OCI-LY7 (cell line): ENCODE measurements around the gene NPVF. TPM values are rescaled to one million over a fixed set of nuclear protein-coding genes. Genes with fewer than 3 reads are reported as not detected.

Source experiments
- BruUV-seq: library from RNA; stranded (reverse); fragments of 400-500 nt; replicated peaks from 2 replicates; lab custom pipeline; 2021; lab: Mats Ljungman, UMichigan
- CTCF ChIA-PET: fragments of 300-600 bp; sonication (Branson Sonifier 250); formaldehyde crosslinking; loops from one replicate; lab custom pipeline; 2022; ENCODE audit warnings: antibody characterized with exemption; ENCODE audit not compliant: unreplicated experiment; lab: Charles Lee
- POLR2A ChIA-PET: fragments of 300-600 bp; sonication (Branson Sonifier 250); formaldehyde crosslinking; loops from one replicate; lab custom pipeline; 2022; ENCODE audit warnings: antibody characterized with exemption; lab: Charles Lee
- DNase-seq: peaks from one replicate; pipeline ENCODE4 v3.0.0-alpha.2; 2015; ENCODE audit warnings: low spot score
- H2AFZ ChIP-seq: fragments of 200-600 bp; sonication (generic), shearing (Covaris generic); 2 replicates; pipeline ENCODE4 v1.6.1; 2014; ENCODE audit warnings: mild to moderate bottlenecking, antibody characterized with exemption, low read length, moderate library complexity
- H3K27ac ChIP-seq: fragments of 200-600 bp; sonication (generic); 2 replicates; pipeline ENCODE4 v1.5.1; 2014; ENCODE audit warnings: mixed run types, low read depth, mild to moderate bottlenecking, moderate library complexity, low read length, inconsistent platforms; ENCODE audit not compliant: poor library complexity, severe bottlenecking
- H3K36me3 ChIP-seq: fragments of 200-600 bp; sonication (generic); 2 replicates; pipeline ENCODE4 v1.6.1; 2014; ENCODE audit warnings: mild to moderate bottlenecking, antibody characterized with exemption, low read length, moderate library complexity, mixed read lengths; ENCODE audit not compliant: insufficient read depth
- H3K4me1 ChIP-seq: fragments of 200-600 bp; sonication (generic); 2 replicates; pipeline ENCODE4 v1.5.1; 2014; ENCODE audit warnings: mild to moderate bottlenecking, low read length; ENCODE audit not compliant: insufficient read depth, poor library complexity, severe bottlenecking
- H3K4me2 ChIP-seq: fragments of 200-600 bp; sonication (generic); 2 replicates; pipeline ENCODE4 v1.6.1; 2014; ENCODE audit warnings: mild to moderate bottlenecking, low read length
- H3K4me3 ChIP-seq: fragments of 200-600 bp; sonication (generic); 2 replicates; pipeline ENCODE4 v1.5.1; 2014; ENCODE audit warnings: mild to moderate bottlenecking, low read depth, low read length; ENCODE audit not compliant: poor library complexity, severe bottlenecking
- H3K79me2 ChIP-seq: fragments of 200-600 bp; sonication (generic); 2 replicates; pipeline ENCODE4 v1.6.1; 2016; ENCODE audit warnings: low read depth, mild to moderate bottlenecking, low read length, moderate library complexity, mixed read lengths; ENCODE audit not compliant: insufficient read depth
- H3K9me2 ChIP-seq: fragments of 200-600 bp; sonication (generic); 2 replicates; pipeline ENCODE4 v1.6.1; 2016; ENCODE audit warnings: mild to moderate bottlenecking, low read length, mixed read lengths; ENCODE audit not compliant: insufficient read depth
- H3K9me3 ChIP-seq: fragments of 200-600 bp; sonication (generic); 2 replicates; pipeline ENCODE4 v1.6.1; 2014; ENCODE audit warnings: mild to moderate bottlenecking, mixed run types, low read length, mixed read lengths
- H4K20me1 ChIP-seq: fragments of 200-600 bp; sonication (generic); 2 replicates; pipeline ENCODE4 v1.6.1; 2014; ENCODE audit warnings: mild to moderate bottlenecking, antibody characterized with exemption, low read length, moderate library complexity, mixed read lengths; ENCODE audit not compliant: insufficient read depth
- EZH2phosphoT487 ChIP-seq: fragments of 200-600 bp; sonication (generic); IDR thresholded peaks from 2 replicates; pipeline ENCODE4 v1.6.1; 2018; ENCODE audit warnings: low read depth, borderline replicate concordance, mild to moderate bottlenecking, mixed run types, antibody characterized with exemption, low read length, moderate library complexity, mixed read lengths
- intact Hi-C: fragments of 100-400 bp; cut with micrococcal nuclease; formaldehyde crosslinking; loops from one replicate; pipeline ENCODE4 v1.10.0; 2022; ENCODE audit not compliant: unreplicated experiment
- total RNA-seq, 2 experiments: library from RNA; depleted of rRNA in 1 of 2; stranded (reverse); fragments of >200 nt in 1 of 2; shearing (Covaris generic) in 1 of 2; gene quantifications; 2 replicates each; pipeline ENCODE4 v1.2.3, GENCODE V29; 2014 to 2022
- TF ChIP-seq, protein P1 (sequence below): fragments of 200-600 bp; sonication (generic); conservative IDR thresholded peaks from 2 replicates; pipeline ENCODE4 v1.5.1; 2014; ENCODE audit warnings: mild to moderate bottlenecking, antibody characterized with exemption, low read length, moderate library complexity, mixed read lengths

The NPVF gene
- total RNA-seq, 2 experiments from 2014 or later = not detected

DNA sequence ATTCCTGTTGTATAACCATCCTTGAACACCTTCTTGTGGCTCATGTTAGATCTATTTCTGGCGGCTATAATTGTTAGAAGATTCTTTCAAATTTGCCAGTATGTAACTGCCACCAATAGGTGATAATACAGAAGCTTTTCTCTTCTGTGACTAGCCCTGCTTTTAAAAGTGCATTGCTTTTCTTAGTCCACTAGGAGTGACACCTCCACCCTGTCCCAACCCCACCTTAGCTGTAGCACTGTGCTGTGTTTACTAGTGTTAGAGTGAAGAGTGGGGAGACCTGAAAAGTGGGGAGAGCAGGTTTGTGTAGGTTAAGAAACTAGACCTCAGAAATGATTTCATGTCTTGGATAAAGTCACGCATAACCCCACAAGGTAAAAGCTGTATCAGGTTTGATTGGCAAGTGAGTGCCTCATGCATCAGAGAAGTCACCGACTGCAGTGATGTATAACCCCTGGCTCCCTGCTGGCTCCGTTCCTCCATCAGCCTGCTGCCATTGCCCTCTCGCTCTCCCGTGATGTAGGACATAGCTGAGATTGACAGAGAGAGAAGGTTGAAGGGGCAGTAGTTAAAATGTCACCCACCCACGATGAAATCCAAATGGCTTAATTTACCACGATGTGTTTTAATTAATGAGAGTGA is 12.5 kb downstream of the NPVF start:
- H3K4me1 ChIP-seq = peaks cover 8% of the 10 kb centered on the region
- no peak overlapping the region for H3K27ac ChIP-seq
- no peaks in the 10 kb centered on the region for H3K79me2 ChIP-seq
- ChIA-PET POLR2A (interaction anchor here (0.6 to 0.9 kb wide), 2 partner anchors 91 to 1074 kb away, joined by 3 to 5 read pairs; partner anchors contain the start of gene CYCS), CTCF (no interaction called here)
- no TSS peak for BruUV-seq
- no peak overlapping the region for H3K4me2 ChIP-seq
- H2AFZ ChIP-seq = peak overlapping the region; percentile 5; the same call in 1 of the 2 replicates
- TF ChIP-seq, protein P1, sequence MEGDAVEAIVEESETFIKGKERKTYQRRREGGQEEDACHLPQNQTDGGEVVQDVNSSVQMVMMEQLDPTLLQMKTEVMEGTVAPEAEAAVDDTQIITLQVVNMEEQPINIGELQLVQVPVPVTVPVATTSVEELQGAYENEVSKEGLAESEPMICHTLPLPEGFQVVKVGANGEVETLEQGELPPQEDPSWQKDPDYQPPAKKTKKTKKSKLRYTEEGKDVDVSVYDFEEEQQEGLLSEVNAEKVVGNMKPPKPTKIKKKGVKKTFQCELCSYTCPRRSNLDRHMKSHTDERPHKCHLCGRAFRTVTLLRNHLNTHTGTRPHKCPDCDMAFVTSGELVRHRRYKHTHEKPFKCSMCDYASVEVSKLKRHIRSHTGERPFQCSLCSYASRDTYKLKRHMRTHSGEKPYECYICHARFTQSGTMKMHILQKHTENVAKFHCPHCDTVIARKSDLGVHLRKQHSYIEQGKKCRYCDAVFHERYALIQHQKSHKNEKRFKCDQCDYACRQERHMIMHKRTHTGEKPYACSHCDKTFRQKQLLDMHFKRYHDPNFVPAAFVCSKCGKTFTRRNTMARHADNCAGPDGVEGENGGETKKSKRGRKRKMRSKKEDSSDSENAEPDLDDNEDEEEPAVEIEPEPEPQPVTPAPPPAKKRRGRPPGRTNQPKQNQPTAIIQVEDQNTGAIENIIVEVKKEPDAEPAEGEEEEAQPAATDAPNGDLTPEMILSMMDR = no peak
- TF ChIP-seq EZH2phosphoT487 = no peak
- intact Hi-C loops = no loop called here
- DNase-seq = peak; percentile 27
- H4K20me1 ChIP-seq = no peaks in the 10 kb centered on the region
- no peak overlapping the region for H3K4me3 ChIP-seq
- no peaks in the 10 kb centered on the region for H3K36me3 ChIP-seq
- no peaks in the 10 kb centered on the region for H3K9me2 ChIP-seq
- H3K9me3 ChIP-seq = no peaks in the 10 kb centered on the region

DNA sequence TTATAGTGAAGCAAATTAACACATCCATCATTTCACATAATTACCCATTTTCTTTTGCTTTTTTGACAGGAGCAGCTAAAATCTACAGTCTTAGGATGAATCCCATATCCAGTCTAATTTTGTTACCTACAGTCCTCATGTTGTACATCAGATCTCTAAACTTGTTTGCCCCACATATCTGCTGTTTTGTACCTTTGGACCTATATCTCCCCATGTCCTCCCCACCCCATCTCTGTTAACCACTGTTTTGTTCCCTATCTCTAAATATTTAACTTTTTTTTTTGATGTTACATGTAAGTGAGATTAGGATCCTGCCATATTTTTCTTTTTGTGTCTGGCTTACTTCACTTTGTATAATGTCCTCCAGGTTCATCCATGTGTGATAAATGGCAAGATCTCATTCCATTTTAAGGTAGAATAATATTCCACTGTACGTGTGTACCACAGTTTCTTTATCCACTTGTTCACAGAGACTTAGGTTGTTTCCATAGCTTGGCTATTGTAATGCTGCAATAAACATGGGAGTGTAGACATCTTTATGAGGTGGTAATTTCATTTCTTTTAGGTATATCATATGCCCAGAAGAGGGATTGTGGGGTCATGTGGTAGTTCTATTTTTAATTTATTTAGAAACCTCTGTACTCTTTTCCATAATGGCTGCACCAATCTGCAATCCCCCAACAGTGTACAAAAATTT is 19.6 kb downstream of the NPVF start:
- H4K20me1 ChIP-seq = no peaks in the 10 kb centered on the region
- peaks cover 18% of the 10 kb centered on the region for H3K4me1 ChIP-seq
- ChIA-PET CTCF (no interaction called here), POLR2A (no interaction called here)
- peaks cover 9% of the 10 kb centered on the region for H3K9me3 ChIP-seq
- H3K9me2 ChIP-seq = no peaks in the 10 kb centered on the region
- no peaks in the 10 kb centered on the region for H3K79me2 ChIP-seq
- no peak overlapping the region for H3K4me3 ChIP-seq
- H3K4me2 ChIP-seq = no peak overlapping the region
- no peak overlapping the region for H3K27ac ChIP-seq
- no peak for DNase-seq
- no TSS peak for BruUV-seq
- no peak overlapping the region for H2AFZ ChIP-seq
- intact Hi-C loops = no loop called here
- H3K36me3 ChIP-seq = no peaks in the 10 kb centered on the region
- TF ChIP-seq, protein P1 = no peak
- no peak for TF ChIP-seq EZH2phosphoT487

DNA sequence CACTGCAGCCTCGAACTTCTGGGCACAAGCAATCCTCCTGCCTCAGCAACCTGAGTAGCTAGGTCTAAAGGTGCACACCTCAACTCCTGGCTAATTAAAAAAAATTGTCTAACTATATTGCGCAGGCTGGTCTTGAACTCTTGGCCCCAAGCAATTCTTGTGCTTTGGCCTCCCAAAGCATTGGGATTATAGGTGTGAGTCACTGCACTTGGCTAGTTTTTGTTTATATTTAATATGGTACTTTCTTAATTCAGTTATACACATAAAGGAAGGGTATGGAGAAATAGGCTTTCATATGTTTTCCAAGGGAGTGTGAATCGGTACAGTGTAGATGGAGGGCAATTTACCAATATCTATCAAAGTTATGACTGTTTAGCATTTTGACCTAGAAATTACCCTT is 20.4 kb downstream of the NPVF start:
- CTCF ChIA-PET = no interaction called here
- no TSS peak for BruUV-seq

More for the DNA sequence above, 20.4 kb downstream of the NPVF start:
- no peaks in the 10 kb centered on the region for H3K79me2 ChIP-seq
- TF ChIP-seq, protein P1 = no peak
- no peak for TF ChIP-seq EZH2phosphoT487
- H3K36me3 ChIP-seq = no peaks in the 10 kb centered on the region
- DNase-seq = no peak
- no peak overlapping the region for H2AFZ ChIP-seq
- no peak overlapping the region for H3K4me3 ChIP-seq
- intact Hi-C loops = no loop called here
- H3K27ac ChIP-seq = no peak overlapping the region
- POLR2A ChIA-PET = interaction anchor here (1.4 kb wide), 1 partner anchor 15 kb away, joined by 4 read pairs; no protein-coding TSS in a partner anchor
- peaks cover 18% of the 10 kb centered on the region for H3K4me1 ChIP-seq
- no peak overlapping the region for H3K4me2 ChIP-seq
- H3K9me3 ChIP-seq = peaks cover 9% of the 10 kb centered on the region
- H4K20me1 ChIP-seq = no peaks in the 10 kb centered on the region
- no peaks in the 10 kb centered on the region for H3K9me2 ChIP-seq
